Measurements from ENCODE around the gene LLCFC1.

- TF ChIP-seq, protein P1, sequence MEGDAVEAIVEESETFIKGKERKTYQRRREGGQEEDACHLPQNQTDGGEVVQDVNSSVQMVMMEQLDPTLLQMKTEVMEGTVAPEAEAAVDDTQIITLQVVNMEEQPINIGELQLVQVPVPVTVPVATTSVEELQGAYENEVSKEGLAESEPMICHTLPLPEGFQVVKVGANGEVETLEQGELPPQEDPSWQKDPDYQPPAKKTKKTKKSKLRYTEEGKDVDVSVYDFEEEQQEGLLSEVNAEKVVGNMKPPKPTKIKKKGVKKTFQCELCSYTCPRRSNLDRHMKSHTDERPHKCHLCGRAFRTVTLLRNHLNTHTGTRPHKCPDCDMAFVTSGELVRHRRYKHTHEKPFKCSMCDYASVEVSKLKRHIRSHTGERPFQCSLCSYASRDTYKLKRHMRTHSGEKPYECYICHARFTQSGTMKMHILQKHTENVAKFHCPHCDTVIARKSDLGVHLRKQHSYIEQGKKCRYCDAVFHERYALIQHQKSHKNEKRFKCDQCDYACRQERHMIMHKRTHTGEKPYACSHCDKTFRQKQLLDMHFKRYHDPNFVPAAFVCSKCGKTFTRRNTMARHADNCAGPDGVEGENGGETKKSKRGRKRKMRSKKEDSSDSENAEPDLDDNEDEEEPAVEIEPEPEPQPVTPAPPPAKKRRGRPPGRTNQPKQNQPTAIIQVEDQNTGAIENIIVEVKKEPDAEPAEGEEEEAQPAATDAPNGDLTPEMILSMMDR (IDR thresholded peaks at IDR 0.05): no peak
- TF ChIP-seq POLR2AphosphoS5 (IDR thresholded peaks at IDR 0.05) (no peak), EP300 (IDR thresholded peaks at IDR 0.05) (no peak)
These were observed 19.6 kb upstream of the LLCFC1 start for GRCh38 chr7:142919656-142920055.
